Measurements from ENCODE around the gene ARHGAP19. TPM values are rescaled to one million over a fixed set of nuclear protein-coding genes. Genes with fewer than 3 reads are reported as not detected.
A peak's percentile ranks its signal among the peaks of the same experiment; 100 is the strongest.

Gene ARHGAP19
- total and polyA plus RNA-seq, 9 of the 15 experiments (the other 6 are each of a cell fraction or from before 2014, with no cell fraction given), result 14.8 to 49.5 (median 26.8) TPM

DNA sequence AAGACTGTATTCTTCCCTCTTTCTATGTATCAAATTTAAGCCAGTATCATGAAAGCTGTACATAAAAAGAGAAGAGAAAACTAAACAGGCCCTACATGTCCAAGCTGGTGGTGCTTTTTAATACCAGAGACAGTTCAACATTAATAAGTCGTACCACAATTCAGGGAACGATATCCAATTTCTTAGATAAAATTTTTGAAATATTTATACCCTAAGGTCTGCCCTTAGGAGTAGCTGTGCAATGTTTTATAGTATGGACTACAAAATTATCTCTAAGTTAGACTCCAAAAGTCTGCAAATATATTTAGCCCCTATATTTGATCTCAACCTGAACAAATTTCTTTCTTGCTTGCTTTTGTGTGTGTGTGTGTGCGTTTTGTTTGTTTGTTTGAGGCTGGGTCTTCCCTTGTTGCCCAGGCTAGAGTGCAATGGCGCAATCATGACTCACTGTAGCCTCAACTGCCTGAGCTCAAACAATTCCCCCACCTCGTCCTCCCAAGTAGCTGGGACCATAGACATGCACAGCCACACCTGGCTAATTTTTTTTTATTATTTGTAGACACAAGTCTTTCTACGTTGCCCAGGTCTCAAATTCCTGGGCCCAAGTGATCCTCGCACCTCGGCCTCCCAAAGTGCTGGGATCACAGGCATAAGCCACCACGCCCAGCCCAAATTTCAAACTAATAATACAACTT lies 13.2 kb downstream of the ARHGAP19 start:
- Histone ChIP-seq H4K20me1 (replicated peaks; ENCODE audit: control insufficient read depth, insufficient read depth, low read length) (no peaks in the 10 kb centered on the region), H3K4me3 (no peak overlapping the region), H3K27me3 (ENCODE audit: control insufficient read depth in 2 of 2, insufficient read depth in 2 of 2, low read length in 2 of 2) (no peaks in the 10 kb centered on the region), H3K4me2 (ENCODE audit: insufficient read depth, low read length) (no peak overlapping the region), H2AFZ (ENCODE audit: low read depth, low read length) (no peak overlapping the region), H3K36me3 (ENCODE audit: control insufficient read depth, insufficient read depth, low read length) (no peaks in the 10 kb centered on the region), H3K27ac (ENCODE audit: extremely low read depth, low read depth, low read length) (peak overlapping the region; percentile 63; the same call in 2 of the 3 replicates), H3K9me1 (ENCODE audit: control insufficient read depth, insufficient read depth, low read length) (no peaks in the 10 kb centered on the region), H3K9me3 (replicated peaks; ENCODE audit: control insufficient read depth, insufficient read depth, low read depth, low read length) (no peaks in the 10 kb centered on the region), H3K4me1 (replicated peaks in 1 of 2; ENCODE audit: control insufficient read depth in 2 of 2, insufficient read depth in 2 of 2, low read length in 2 of 2) (peaks cover 4 to 8% of the 10 kb centered on the region in 2 experiments; a peak in 4 of 5 replicates), H3K9ac (ENCODE audit: insufficient read depth in 1 of 2, low read depth in 2 of 2, low read length in 2 of 2) (peak overlapping the region in 1 of 2 experiments; percentile 24; a peak in 1 of 4 replicates), H3K79me2 (ENCODE audit: control insufficient read depth, insufficient read depth, low read length) (peaks cover 55% of the 10 kb centered on the region)
- peak; percentile 64 for ATAC-seq
- BruUV-seq (replicated peaks), result no TSS peak
- intact Hi-C loops (cut with micrococcal nuclease) (loop anchor here (2.0 kb wide), 2 partner anchors 54 to 76 kb away; no protein-coding TSS in a partner anchor), in situ Hi-C loops (cut with MboI) (no loop called here)
- peak in 1 of 4 experiments; percentile 38 for DNase-seq (ENCODE audit: extremely low read depth in 1 of 4, low spot score in 3 of 4)
- POLR2A ChIA-PET, result interaction anchor here (0.6 to 1.8 kb wide), 7 partner anchors 9 to 78 kb away, joined by 3 to 19 read pairs (median 3); partner anchors contain the start of gene FRAT1
- WGBS (ENCODE audit: insufficient coverage, low coverage, missing lambda C conversion rate), result 57% methylated on average over 8 of the region's 9 CpGs
- no peak for FAIRE-seq
- CTCF ChIA-PET (ENCODE audit: low intra/inter-chr PET ratio), result interaction anchor here (0.6 to 1.2 kb wide), 5 partner anchors 11 to 788 kb away, joined by 3 to 4 read pairs (median 4); no protein-coding TSS in a partner anchor
- TF ChIP-seq MEF2D (tag; conservative IDR thresholded peaks at IDR 0.05; ENCODE audit: low read depth) (no peak), HSF4 (CRISPR knock-in tag; IDR thresholded peaks at IDR 0.05; ENCODE audit: borderline replicate concordance) (no peak), ZNF224 (CRISPR knock-in tag; IDR thresholded peaks at IDR 0.05) (no peak), SREBF1 (IDR thresholded peaks at IDR 0.05; ENCODE audit: borderline replicate concordance, low read depth, low read length) (no peak), CBFA2T2 (conservative IDR thresholded peaks at IDR 0.05) (no peak), POU5F1 (IDR thresholded peaks at IDR 0.05; ENCODE audit: borderline replicate concordance, low read depth, low read length, partially characterized antibody) (no peak), ZNF398 (CRISPR knock-in tag; IDR thresholded peaks at IDR 0.05) (no peak), THRAP3 (IDR thresholded peaks at IDR 0.05; ENCODE audit: borderline replicate concordance) (no peak), ZEB2 (IDR thresholded peaks at IDR 0.05) (no peak), FOSL1 (tag; conservative IDR thresholded peaks at IDR 0.05) (peak; percentile 76), BDP1 (IDR thresholded peaks at IDR 0.05; ENCODE audit: insufficient read depth, insufficient read length) (no peak), ZNF197 (CRISPR knock-in tag; IDR thresholded peaks at IDR 0.05; ENCODE audit: low read depth) (no peak), E2F5 (CRISPR knock-in tag; IDR thresholded peaks at IDR 0.05) (no peak), ZNF384 (IDR thresholded peaks at IDR 0.05; ENCODE audit: low read depth, low read length) (no peak), CEBPB (tag; IDR thresholded peaks at IDR 0.05) (peak; percentile 84)
- TF ChIP-seq, protein P1, sequence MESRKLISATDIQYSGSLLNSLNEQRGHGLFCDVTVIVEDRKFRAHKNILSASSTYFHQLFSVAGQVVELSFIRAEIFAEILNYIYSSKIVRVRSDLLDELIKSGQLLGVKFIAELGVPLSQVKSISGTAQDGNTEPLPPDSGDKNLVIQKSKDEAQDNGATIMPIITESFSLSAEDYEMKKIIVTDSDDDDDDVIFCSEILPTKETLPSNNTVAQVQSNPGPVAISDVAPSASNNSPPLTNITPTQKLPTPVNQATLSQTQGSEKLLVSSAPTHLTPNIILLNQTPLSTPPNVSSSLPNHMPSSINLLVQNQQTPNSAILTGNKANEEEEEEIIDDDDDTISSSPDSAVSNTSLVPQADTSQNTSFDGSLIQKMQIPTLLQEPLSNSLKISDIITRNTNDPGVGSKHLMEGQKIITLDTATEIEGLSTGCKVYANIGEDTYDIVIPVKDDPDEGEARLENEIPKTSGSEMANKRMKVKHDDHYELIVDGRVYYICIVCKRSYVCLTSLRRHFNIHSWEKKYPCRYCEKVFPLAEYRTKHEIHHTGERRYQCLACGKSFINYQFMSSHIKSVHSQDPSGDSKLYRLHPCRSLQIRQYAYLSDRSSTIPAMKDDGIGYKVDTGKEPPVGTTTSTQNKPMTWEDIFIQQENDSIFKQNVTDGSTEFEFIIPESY (CRISPR knock-in tag; IDR thresholded peaks at IDR 0.05), result no peak

Measured in K562 (cell line).